GM12878 (cell line): ENCODE data around the gene LMBR1. TPM values are rescaled to one million over a fixed set of nuclear protein-coding genes. Genes with fewer than 3 reads are reported as not detected.

Source experiments
- ATAC-seq: fragments of 200-7000 bp; cut with Tn5 transposase; 3 replicates; pipeline ENCODE4 v1.9.1; 2020; ENCODE audit warnings: mild to moderate bottlenecking, moderate library complexity
- BruUV-seq: library from RNA; stranded (reverse); fragments of 400-500 nt; replicated peaks from 2 replicates; lab custom pipeline; 2021; lab: Mats Ljungman, UMichigan
- CTCF ChIA-PET: fragments of 300-600 bp; sonication (Branson Sonifier 250); formaldehyde crosslinking; extraction: SDS; loops from one replicate; lab custom pipeline; 2021; ENCODE audit warnings: inconsistent platforms; lab: Yijun Ruan, JAX
- POLR2A ChIA-PET: fragments of 350-600 bp; formaldehyde crosslinking; extraction: SDS; loops from one replicate; lab custom pipeline; 2021; ENCODE audit warnings: inconsistent platforms; lab: Charles Lee
- RAD21 ChIA-PET: fragments of 300-600 bp; sonication (Branson Sonifier 250); formaldehyde crosslinking; loops from one replicate; lab custom pipeline; 2023; ENCODE audit warnings: antibody characterized with exemption; ENCODE audit not compliant: unreplicated experiment; lab: Charles Lee
- SMC1A ChIA-PET: fragments of 300-600 bp; sonication (Branson Sonifier 250); formaldehyde crosslinking; loops from one replicate; lab custom pipeline; 2023; ENCODE audit not compliant: unreplicated experiment, uncharacterized antibody; lab: Charles Lee
- DNase-seq: peaks from one replicate; pipeline ENCODE4 v3.0.0-alpha.2; 2011; ENCODE audit warnings: low read depth, low spot score
- FAIRE-seq: peaks from 3 replicates; lab custom pipeline; 2011; peaks lifted over from hg19 to GRCh38; lab: Jason Lieb, UNC
- H2AFZ ChIP-seq: 2 replicates; pipeline ENCODE4 v1.6.0; 2011; ENCODE audit warnings: low read depth, low read length, control low read depth; ENCODE audit not compliant: control insufficient read depth
- H3K27ac ChIP-seq: 2 replicates; pipeline ENCODE4 v1.5.1; 2011; ENCODE audit warnings: control low read depth; ENCODE audit not compliant: control insufficient read depth, insufficient read depth
- H3K27me3 ChIP-seq, 2 experiments: replicated peaks in 1 of 2; 2 replicates each; pipeline versions ENCODE4 v1.6.0 to v1.6.1; 2011; ENCODE audit warnings: low read length in 1 of 2; ENCODE audit not compliant: control insufficient read depth in 2 of 2, insufficient read depth in 2 of 2
- H3K36me3 ChIP-seq, 2 experiments: 2 replicates each; pipeline ENCODE4 v1.5.1; 2011; ENCODE audit warnings: low read length in 1 of 2; ENCODE audit not compliant: control insufficient read depth in 2 of 2, insufficient read depth in 2 of 2
- H3K4me1 ChIP-seq: 2 replicates; pipeline ENCODE4 v1.6.1; 2011; ENCODE audit warnings: mild to moderate bottlenecking, low read length, moderate library complexity, mixed read lengths; ENCODE audit not compliant: control insufficient read depth, insufficient read depth
- H3K4me2 ChIP-seq: 2 replicates; pipeline ENCODE4 v1.6.0; 2011; ENCODE audit warnings: control low read depth; ENCODE audit not compliant: control insufficient read depth, insufficient read depth
- H3K4me3 ChIP-seq: fragments of 200-600 bp; sonication (generic); 2 replicates; pipeline ENCODE4 v1.5.1; 2016
- H3K79me2 ChIP-seq: 2 replicates; pipeline ENCODE4 v1.6.0; 2011; ENCODE audit warnings: low read length; ENCODE audit not compliant: control insufficient read depth, insufficient read depth
- H3K9ac ChIP-seq: 2 replicates; pipeline ENCODE4 v1.8.0; 2011; ENCODE audit warnings: low read length, control low read depth, mixed read lengths; ENCODE audit not compliant: control insufficient read depth, insufficient read depth
- H3K9me3 ChIP-seq: replicated peaks from 3 replicates; pipeline ENCODE4 v1.5.1; 2011; ENCODE audit warnings: mild to moderate bottlenecking, low read length; ENCODE audit not compliant: control insufficient read depth, insufficient read depth
- H4K20me1 ChIP-seq: 2 replicates; pipeline ENCODE4 v1.6.0; 2011; ENCODE audit not compliant: control insufficient read depth, insufficient read depth
- ATF7 ChIP-seq: fragments of 450-650 bp; IDR thresholded peaks from 2 replicates; pipeline ENCODE4 v1.6.1; 2016; ENCODE audit warnings: low read depth, mild to moderate bottlenecking
- BCL11A ChIP-seq: IDR thresholded peaks from 2 replicates; pipeline ENCODE4 v1.6.1; 2011; ENCODE audit warnings: low read depth, low read length
- CBX3 ChIP-seq: fragments of 200-600 bp; sonication (generic); IDR thresholded peaks from 2 replicates; pipeline ENCODE4 v1.6.1; 2016; ENCODE audit warnings: low read depth, borderline replicate concordance
- FOXK2 ChIP-seq: fragments of 450-650 bp; IDR thresholded peaks from 2 replicates; pipeline ENCODE4 v1.6.1; 2017; ENCODE audit warnings: mild to moderate bottlenecking, moderate library complexity
- KDM1A ChIP-seq: fragments of 200-600 bp; sonication (generic); IDR thresholded peaks from 2 replicates; pipeline ENCODE4 v1.6.1; 2016; ENCODE audit warnings: borderline replicate concordance
- NFXL1 ChIP-seq: fragments of 450-650 bp; IDR thresholded peaks from 2 replicates; pipeline ENCODE4 v1.6.1; 2017; ENCODE audit warnings: antibody characterized with exemption, mild to moderate bottlenecking, borderline replicate concordance
- PKNOX1 ChIP-seq: fragments of 450-650 bp; IDR thresholded peaks from 2 replicates; pipeline ENCODE4 v1.6.1; 2016; ENCODE audit warnings: mild to moderate bottlenecking
- SMAD5 ChIP-seq: IDR thresholded peaks from 2 replicates; pipeline ENCODE4 v1.6.1; 2016; ENCODE audit warnings: antibody characterized with exemption, low read depth
- WGBS: methylation state at CpG from one replicate; pipeline ENCODE4 v1.1.6; 2016; ENCODE audit warnings: low lambda C conversion rate; ENCODE audit not compliant: insufficient replicate concordance, insufficient coverage; ENCODE audit errors: missing lambda C conversion rate; 5-methylcytosine and 5-hydroxymethylcytosine counted together
- in situ Hi-C: fragments of 300-500 bp; cut with MboI; formaldehyde crosslinking; loops from 9 replicates; pipeline ENCODE4 v1.14.3; 2018; ENCODE audit warnings: mixed read lengths
- intact Hi-C: fragments of 100-400 bp; cut with micrococcal nuclease; formaldehyde crosslinking; loops from one replicate; pipeline ENCODE4 v1.14.2; 2022; ENCODE audit not compliant: unreplicated experiment
- polyA plus RNA-seq, 11 experiments: library from polyadenylated mRNA; depleted of rRNA in 4 of 11; unstranded in 6 of 11; stranded (reverse) in 5 of 11; fragments of >200 nt; fragmentation: Nextera tagmentation in 4 of 11; fragmentation: Illumina TruSeq in 1 of 11; extraction: Ambion mirVana in 4 of 11; extraction: Trizol in 1 of 11; gene quantifications; 1 replicate in 1 of 11; 2 replicates in 10 of 11; pipeline versions ENCODE4 v1.2.1 to v1.2.3, GENCODE V29; 2011 to 2016; ENCODE audit warnings: inconsistent platforms in 2 of 11, missing spikeins in 2 of 11, low read depth in 1 of 11
- total RNA-seq, 4 experiments: library from RNA; depleted of rRNA in 3 of 4; stranded (reverse); fragments of >200 nt in 3 of 4; fragmentation: Illumina TruSeq in 1 of 4; extraction: Trizol in 1 of 4; gene quantifications; 2 replicates each; pipeline versions ENCODE4 v1.2.1 to v1.2.3, GENCODE V29; 2013 to 2021
- TF ChIP-seq, protein P1 (sequence below): IDR thresholded peaks from 2 replicates; pipeline ENCODE4 v1.6.1; 2012; ENCODE audit warnings: low read depth, low read length, improper control_type of control experiment
- TF ChIP-seq, protein P2 (sequence below): IDR thresholded peaks from 2 replicates; pipeline ENCODE4 v1.6.1; 2011; ENCODE audit warnings: borderline replicate concordance, low read depth, mild to moderate bottlenecking, moderate library complexity, low read length; ENCODE audit not compliant: insufficient read depth, poor library complexity, severe bottlenecking
- TF ChIP-seq, protein P3 (sequence below): fragments of 450-650 bp; IDR thresholded peaks from 2 replicates; pipeline ENCODE4 v1.6.1; 2018; ENCODE audit warnings: mild to moderate bottlenecking, low read depth, moderate library complexity; ENCODE audit not compliant: partially characterized antibody
- TF ChIP-seq, protein P4 (sequence below): fragments of 450-650 bp; IDR thresholded peaks from 2 replicates; pipeline ENCODE4 v1.6.1; 2017; ENCODE audit warnings: low read depth, mild to moderate bottlenecking, moderate library complexity

The LMBR1 gene
- total and polyA plus RNA-seq, 10 of the 15 experiments (the other 5 are each of a cell fraction or from before 2014, with no cell fraction given): 4.0 to 63.5 (median 28.8) TPM

DNA sequence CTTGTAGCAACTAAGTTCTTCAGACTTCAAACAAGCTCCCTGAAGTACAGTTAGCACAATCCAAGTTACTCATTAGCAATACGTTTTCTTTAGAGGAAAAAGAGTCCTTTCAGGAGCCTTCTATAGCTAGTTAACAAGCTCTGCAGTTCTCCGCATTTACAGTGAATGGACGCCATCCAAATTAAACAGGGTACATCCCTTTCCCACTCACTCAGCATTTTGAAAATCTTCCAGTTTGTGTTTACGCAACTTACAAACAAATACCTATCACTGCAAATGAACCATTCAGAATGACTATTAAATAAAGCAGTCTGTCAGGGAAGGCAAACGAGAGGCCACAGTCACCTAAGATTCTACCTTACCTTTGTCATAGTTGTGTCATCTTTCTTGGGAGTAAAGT is 167.9 kb downstream of the LMBR1 start:
- H3K9me3 ChIP-seq: no peaks in the 10 kb centered on the region
- H2AFZ ChIP-seq: no peak overlapping the region
- FAIRE-seq (no peak), DNase-seq (no peak), ATAC-seq (no peak)
- H4K20me1 ChIP-seq: no peaks in the 10 kb centered on the region
- no peak overlapping the region for H3K27ac ChIP-seq
- H3K4me3 ChIP-seq: no peak overlapping the region
- ChIA-PET SMC1A (interaction anchor here (1.0 to 1.9 kb wide), 4 partner anchors 12 to 22 kb away, joined by 3 to 8 read pairs (median 5); no protein-coding TSS in a partner anchor), CTCF (interaction anchor here (0.7 to 1.5 kb wide), 2 partner anchors 8 to 14 kb away, joined by 3 read pairs; no protein-coding TSS in a partner anchor), RAD21 (no interaction called here), POLR2A (no interaction called here)
- in situ Hi-C loops: no loop called here
- BruUV-seq: no TSS peak
- WGBS: 96% methylated on average over 5 of the region's 5 CpGs
- H3K79me2 ChIP-seq: no peaks in the 10 kb centered on the region
- H3K36me3 ChIP-seq: peaks cover 0 to 3% of the 10 kb centered on the region in 2 experiments; a peak in 1 of 4 replicates
- no peak overlapping the region for H3K9ac ChIP-seq
- H3K27me3 ChIP-seq: no peaks in the 10 kb centered on the region
- no peaks in the 10 kb centered on the region for H3K4me1 ChIP-seq
- intact Hi-C loops: no loop called here
- H3K4me2 ChIP-seq: no peak overlapping the region
- TF ChIP-seq NFXL1: no peak
- TF ChIP-seq SMAD5: no peak
- TF ChIP-seq PKNOX1: no peak
- TF ChIP-seq, protein P1, sequence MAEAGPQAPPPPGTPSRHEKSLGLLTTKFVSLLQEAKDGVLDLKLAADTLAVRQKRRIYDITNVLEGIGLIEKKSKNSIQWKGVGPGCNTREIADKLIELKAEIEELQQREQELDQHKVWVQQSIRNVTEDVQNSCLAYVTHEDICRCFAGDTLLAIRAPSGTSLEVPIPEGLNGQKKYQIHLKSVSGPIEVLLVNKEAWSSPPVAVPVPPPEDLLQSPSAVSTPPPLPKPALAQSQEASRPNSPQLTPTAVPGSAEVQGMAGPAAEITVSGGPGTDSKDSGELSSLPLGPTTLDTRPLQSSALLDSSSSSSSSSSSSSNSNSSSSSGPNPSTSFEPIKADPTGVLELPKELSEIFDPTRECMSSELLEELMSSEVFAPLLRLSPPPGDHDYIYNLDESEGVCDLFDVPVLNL: no peak
- no peak for TF ChIP-seq FOXK2
- TF ChIP-seq, protein P2, sequence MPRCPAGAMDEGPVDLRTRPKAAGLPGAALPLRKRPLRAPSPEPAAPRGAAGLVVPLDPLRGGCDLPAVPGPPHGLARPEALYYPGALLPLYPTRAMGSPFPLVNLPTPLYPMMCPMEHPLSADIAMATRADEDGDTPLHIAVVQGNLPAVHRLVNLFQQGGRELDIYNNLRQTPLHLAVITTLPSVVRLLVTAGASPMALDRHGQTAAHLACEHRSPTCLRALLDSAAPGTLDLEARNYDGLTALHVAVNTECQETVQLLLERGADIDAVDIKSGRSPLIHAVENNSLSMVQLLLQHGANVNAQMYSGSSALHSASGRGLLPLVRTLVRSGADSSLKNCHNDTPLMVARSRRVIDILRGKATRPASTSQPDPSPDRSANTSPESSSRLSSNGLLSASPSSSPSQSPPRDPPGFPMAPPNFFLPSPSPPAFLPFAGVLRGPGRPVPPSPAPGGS: no peak
- TF ChIP-seq ATF7: no peak
- no peak for TF ChIP-seq CBX3
- TF ChIP-seq, protein P3, sequence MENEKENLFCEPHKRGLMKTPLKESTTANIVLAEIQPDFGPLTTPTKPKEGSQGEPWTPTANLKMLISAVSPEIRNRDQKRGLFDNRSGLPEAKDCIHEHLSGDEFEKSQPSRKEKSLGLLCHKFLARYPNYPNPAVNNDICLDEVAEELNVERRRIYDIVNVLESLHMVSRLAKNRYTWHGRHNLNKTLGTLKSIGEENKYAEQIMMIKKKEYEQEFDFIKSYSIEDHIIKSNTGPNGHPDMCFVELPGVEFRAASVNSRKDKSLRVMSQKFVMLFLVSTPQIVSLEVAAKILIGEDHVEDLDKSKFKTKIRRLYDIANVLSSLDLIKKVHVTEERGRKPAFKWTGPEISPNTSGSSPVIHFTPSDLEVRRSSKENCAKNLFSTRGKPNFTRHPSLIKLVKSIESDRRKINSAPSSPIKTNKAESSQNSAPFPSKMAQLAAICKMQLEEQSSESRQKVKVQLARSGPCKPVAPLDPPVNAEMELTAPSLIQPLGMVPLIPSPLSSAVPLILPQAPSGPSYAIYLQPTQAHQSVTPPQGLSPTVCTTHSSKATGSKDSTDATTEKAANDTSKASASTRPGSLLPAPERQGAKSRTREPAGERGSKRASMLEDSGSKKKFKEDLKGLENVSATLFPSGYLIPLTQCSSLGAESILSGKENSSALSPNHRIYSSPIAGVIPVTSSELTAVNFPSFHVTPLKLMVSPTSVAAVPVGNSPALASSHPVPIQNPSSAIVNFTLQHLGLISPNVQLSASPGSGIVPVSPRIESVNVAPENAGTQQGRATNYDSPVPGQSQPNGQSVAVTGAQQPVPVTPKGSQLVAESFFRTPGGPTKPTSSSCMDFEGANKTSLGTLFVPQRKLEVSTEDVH: no peak
- TF ChIP-seq, protein P4, sequence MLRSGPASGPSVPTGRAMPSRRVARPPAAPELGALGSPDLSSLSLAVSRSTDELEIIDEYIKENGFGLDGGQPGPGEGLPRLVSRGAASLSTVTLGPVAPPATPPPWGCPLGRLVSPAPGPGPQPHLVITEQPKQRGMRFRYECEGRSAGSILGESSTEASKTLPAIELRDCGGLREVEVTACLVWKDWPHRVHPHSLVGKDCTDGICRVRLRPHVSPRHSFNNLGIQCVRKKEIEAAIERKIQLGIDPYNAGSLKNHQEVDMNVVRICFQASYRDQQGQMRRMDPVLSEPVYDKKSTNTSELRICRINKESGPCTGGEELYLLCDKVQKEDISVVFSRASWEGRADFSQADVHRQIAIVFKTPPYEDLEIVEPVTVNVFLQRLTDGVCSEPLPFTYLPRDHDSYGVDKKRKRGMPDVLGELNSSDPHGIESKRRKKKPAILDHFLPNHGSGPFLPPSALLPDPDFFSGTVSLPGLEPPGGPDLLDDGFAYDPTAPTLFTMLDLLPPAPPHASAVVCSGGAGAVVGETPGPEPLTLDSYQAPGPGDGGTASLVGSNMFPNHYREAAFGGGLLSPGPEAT: no peak
- TF ChIP-seq KDM1A: no peak
- TF ChIP-seq BCL11A: no peak
